Smooth muscle cell (in vitro differentiated cells): ENCODE data around the gene MR1. TPM values are rescaled to one million over a fixed set of nuclear protein-coding genes. Genes with fewer than 3 reads are reported as not detected.
A peak's percentile ranks its signal among the peaks of the same experiment; 100 is the strongest.

ENCODE experiments used
- DNase-seq: peaks from one replicate; lab custom pipeline; 2025; ENCODE audit not compliant: unreplicated experiment; lab: John Stamatoyannopoulos, UW
- H2AFZ ChIP-seq: fragments of 200-600 bp; sonication (generic); 2 replicates; pipeline ENCODE4 v1.6.0; 2016; ENCODE audit warnings: antibody characterized with exemption, low read depth, mild to moderate bottlenecking
- H3F3A ChIP-seq: fragments of 200-600 bp; sonication (generic); 2 replicates; pipeline ENCODE4 v1.6.0; 2017; ENCODE audit warnings: antibody characterized with exemption, low read depth
- H3K27ac ChIP-seq: fragments of 200-600 bp; sonication (generic); 2 replicates; pipeline ENCODE4 v1.5.1; 2016; ENCODE audit warnings: low read depth, mild to moderate bottlenecking
- H3K27me3 ChIP-seq: fragments of 200-600 bp; sonication (generic); 2 replicates; pipeline ENCODE4 v1.6.1; 2016; ENCODE audit warnings: low read depth, mild to moderate bottlenecking
- H3K36me3 ChIP-seq: fragments of 200-600 bp; sonication (generic); 2 replicates; pipeline ENCODE4 v1.5.1; 2016; ENCODE audit warnings: low read depth
- H3K4me1 ChIP-seq: fragments of 200-600 bp; sonication (generic); 2 replicates; pipeline ENCODE4 v1.5.1; 2016; ENCODE audit warnings: low read depth
- H3K4me2 ChIP-seq: fragments of 200-600 bp; sonication (generic); 2 replicates; pipeline ENCODE4 v1.6.0; 2016; ENCODE audit warnings: mild to moderate bottlenecking
- H3K4me3 ChIP-seq: fragments of 200-600 bp; sonication (generic); 2 replicates; pipeline ENCODE4 v1.5.1; 2016; ENCODE audit warnings: mild to moderate bottlenecking
- H3K79me2 ChIP-seq: fragments of 200-600 bp; sonication (generic); 2 replicates; pipeline ENCODE4 v1.6.0; 2016; ENCODE audit warnings: low read depth, mild to moderate bottlenecking
- H3K9ac ChIP-seq: fragments of 200-600 bp; sonication (generic); 2 replicates; pipeline ENCODE4 v1.6.0; 2016; ENCODE audit warnings: low read depth
- H3K9me3 ChIP-seq: fragments of 200-600 bp; sonication (generic); replicated peaks from 2 replicates; pipeline ENCODE4 v1.5.1; 2016; ENCODE audit warnings: low read depth
- H4K20me1 ChIP-seq: fragments of 200-600 bp; sonication (generic); 2 replicates; pipeline ENCODE4 v1.6.0; 2016; ENCODE audit warnings: low read depth
- WGBS: methylation state at CpG from one replicate; pipeline ENCODE4 v1.1.7; 2016; ENCODE audit warnings: low lambda C conversion rate; 5-methylcytosine and 5-hydroxymethylcytosine counted together
- polyA plus RNA-seq: library from polyadenylated mRNA; unstranded; fragments of >200 nt; fragmentation: Nextera tagmentation; extraction: Ambion mirVana; gene quantifications from 2 replicates; pipeline ENCODE4 v1.2.1, GENCODE V29; 2016
- total RNA-seq: library from RNA; depleted of rRNA; stranded (reverse); fragments of >200 nt; gene quantifications from 2 replicates; pipeline ENCODE4 v1.2.3, GENCODE V29; 2014
- TF ChIP-seq, protein P1 (sequence below): fragments of 200-600 bp; sonication (generic); IDR thresholded peaks from 2 replicates; pipeline ENCODE4 v1.5.1; 2017; ENCODE audit warnings: borderline replicate concordance, mild to moderate bottlenecking, antibody characterized with exemption; ENCODE audit not compliant: insufficient read depth, poor library complexity, severe bottlenecking

The MR1 gene
- total and polyA plus RNA-seq, 2 experiments from 2014 or later = 0.26 to 2.1 TPM

DNA sequence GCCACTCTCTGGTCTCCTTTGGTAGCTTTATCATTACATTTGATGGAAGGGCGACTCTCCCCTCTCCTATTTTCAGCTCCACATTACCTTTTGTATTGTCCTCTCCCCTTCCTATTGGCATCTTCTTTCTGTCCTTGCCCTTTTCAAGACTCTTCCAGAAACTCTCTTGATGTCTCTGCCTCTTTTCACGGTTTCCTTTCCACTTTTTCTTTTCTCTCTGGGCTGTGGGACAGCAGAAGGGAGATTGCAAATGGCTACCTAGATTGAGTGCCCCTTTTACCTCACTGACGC lies 72.2 kb downstream of the MR1 start:
- Histone ChIP-seq H3F3A (peaks cover 16% of the 10 kb centered on the region), H2AFZ (peak overlapping the region; percentile 26), H3K4me1 (peaks cover 36% of the 10 kb centered on the region), H3K27ac (peak overlapping the region; percentile 1), H4K20me1 (no peaks in the 10 kb centered on the region), H3K9me3 (no peaks in the 10 kb centered on the region), H3K27me3 (no peaks in the 10 kb centered on the region), H3K4me2 (peak overlapping the region; percentile 99), H3K4me3 (peak overlapping the region; percentile 84), H3K79me2 (no peaks in the 10 kb centered on the region), H3K9ac (no peak overlapping the region), H3K36me3 (no peaks in the 10 kb centered on the region)
- DNase-seq = no peak
- 57% methylated on average over 3 of the region's 3 CpGs for WGBS
- TF ChIP-seq, protein P1, sequence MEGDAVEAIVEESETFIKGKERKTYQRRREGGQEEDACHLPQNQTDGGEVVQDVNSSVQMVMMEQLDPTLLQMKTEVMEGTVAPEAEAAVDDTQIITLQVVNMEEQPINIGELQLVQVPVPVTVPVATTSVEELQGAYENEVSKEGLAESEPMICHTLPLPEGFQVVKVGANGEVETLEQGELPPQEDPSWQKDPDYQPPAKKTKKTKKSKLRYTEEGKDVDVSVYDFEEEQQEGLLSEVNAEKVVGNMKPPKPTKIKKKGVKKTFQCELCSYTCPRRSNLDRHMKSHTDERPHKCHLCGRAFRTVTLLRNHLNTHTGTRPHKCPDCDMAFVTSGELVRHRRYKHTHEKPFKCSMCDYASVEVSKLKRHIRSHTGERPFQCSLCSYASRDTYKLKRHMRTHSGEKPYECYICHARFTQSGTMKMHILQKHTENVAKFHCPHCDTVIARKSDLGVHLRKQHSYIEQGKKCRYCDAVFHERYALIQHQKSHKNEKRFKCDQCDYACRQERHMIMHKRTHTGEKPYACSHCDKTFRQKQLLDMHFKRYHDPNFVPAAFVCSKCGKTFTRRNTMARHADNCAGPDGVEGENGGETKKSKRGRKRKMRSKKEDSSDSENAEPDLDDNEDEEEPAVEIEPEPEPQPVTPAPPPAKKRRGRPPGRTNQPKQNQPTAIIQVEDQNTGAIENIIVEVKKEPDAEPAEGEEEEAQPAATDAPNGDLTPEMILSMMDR = no peak

DNA sequence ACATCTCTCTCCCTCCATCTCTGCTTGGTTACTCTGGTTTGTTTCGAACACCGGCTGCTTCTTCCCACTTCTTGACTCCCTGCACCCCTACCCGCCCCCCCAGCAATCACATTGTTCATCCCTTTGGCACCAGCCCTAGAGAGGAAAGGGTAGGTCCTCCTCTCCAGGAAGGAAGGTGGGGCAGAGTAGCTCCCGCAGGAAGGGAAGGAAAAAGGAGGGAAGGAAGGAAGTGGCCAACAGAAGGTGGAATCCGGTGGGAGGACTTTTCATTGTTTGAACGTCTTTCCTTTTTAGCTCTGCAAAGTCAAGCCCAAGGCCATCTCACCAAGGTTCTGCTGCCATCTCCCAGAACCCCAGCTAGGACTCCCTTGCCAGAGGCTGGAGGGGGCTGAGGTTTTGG lies 72.7 kb downstream of the MR1 start:
- TF ChIP-seq, protein P1 = no peak
- Histone ChIP-seq H4K20me1 (no peaks in the 10 kb centered on the region), H3K9ac (no peak overlapping the region), H3K79me2 (no peaks in the 10 kb centered on the region), H3K4me3 (no peak overlapping the region), H3K27me3 (no peaks in the 10 kb centered on the region), H2AFZ (no peak overlapping the region), H3F3A (peaks cover 11% of the 10 kb centered on the region), H3K9me3 (no peaks in the 10 kb centered on the region), H3K4me1 (peaks cover 31% of the 10 kb centered on the region), H3K4me2 (no peak overlapping the region), H3K27ac (no peak overlapping the region), H3K36me3 (no peaks in the 10 kb centered on the region)
- no peak for DNase-seq
- 83% methylated on average over 6 of the region's 6 CpGs for WGBS

DNA sequence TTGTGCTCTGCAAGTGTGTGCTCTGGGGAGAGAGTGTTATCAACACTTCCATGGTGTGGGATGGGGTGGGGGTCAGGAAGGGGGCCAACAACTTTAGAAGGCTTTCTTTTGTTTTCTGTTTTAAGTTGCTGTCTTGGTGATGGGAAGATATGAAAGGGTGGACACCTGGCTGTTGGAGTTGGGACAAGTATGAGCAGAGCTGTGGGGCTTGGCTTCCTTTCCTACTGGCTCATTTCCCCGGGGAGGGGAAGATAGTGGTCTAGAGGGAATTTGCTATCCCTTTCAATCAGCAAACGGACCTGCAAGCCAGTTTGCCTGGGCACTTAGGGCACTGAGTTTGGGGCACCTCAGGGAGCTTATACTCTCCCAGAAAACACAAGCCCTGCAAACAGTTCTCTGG lies 73.9 kb downstream of the MR1 start:
- no peak overlapping the region for H3K4me2 ChIP-seq
- no peaks in the 10 kb centered on the region for H3K79me2 ChIP-seq
- H3K36me3 ChIP-seq = no peaks in the 10 kb centered on the region
- no peak overlapping the region for H3K4me3 ChIP-seq
- peaks cover 9% of the 10 kb centered on the region for H3F3A ChIP-seq
- peaks cover 26% of the 10 kb centered on the region for H3K4me1 ChIP-seq
- no peak overlapping the region for H3K27ac ChIP-seq
- TF ChIP-seq, protein P1 = no peak
- 75% methylated on average over 2 of the region's 2 CpGs for WGBS
- H2AFZ ChIP-seq = no peak overlapping the region
- no peak overlapping the region for H3K9ac ChIP-seq
- H3K27me3 ChIP-seq = no peaks in the 10 kb centered on the region
- H3K9me3 ChIP-seq = no peaks in the 10 kb centered on the region
- no peaks in the 10 kb centered on the region for H4K20me1 ChIP-seq
- DNase-seq = no peak

DNA sequence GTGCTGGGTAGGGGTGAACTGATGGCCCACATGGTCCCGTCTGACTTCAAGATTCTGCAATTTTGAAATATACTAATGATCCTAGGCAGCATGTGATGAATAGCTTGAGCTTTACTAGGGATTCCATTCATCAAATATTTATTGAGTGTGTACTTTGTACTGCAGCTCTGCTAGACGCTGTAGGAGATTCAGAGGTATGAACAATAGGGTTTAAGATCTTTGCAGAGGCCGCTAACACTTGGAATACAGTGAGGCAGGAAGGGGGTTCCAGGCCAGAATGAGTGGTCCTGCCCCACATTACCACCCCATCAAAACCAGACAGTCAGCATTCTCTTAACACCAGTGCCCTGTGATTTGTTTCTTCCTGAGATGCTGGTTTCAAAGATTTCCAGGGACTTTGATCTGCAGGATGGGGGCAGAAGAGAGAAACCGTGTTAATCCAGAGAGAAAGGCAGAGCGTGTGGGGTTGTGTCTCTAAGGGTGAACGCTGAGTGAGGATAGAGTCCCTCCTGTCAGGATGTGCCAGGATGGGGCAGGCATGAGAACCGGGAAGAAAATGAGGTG lies 74.6 kb downstream of the MR1 start:
- H3K79me2 ChIP-seq = no peaks in the 10 kb centered on the region
- H3K4me1 ChIP-seq = peaks cover 28% of the 10 kb centered on the region
- H3K4me3 ChIP-seq = no peak overlapping the region
- WGBS = 44% methylated on average over 7 of the region's 7 CpGs
- DNase-seq = no peak
- no peak overlapping the region for H3K9ac ChIP-seq
- no peaks in the 10 kb centered on the region for H3K27me3 ChIP-seq
- no peak overlapping the region for H3K27ac ChIP-seq
- no peaks in the 10 kb centered on the region for H3K9me3 ChIP-seq
- H2AFZ ChIP-seq = no peak overlapping the region
- H4K20me1 ChIP-seq = no peaks in the 10 kb centered on the region
- TF ChIP-seq, protein P1 = no peak
- no peaks in the 10 kb centered on the region for H3K36me3 ChIP-seq
- H3F3A ChIP-seq = peaks cover 12% of the 10 kb centered on the region
- no peak overlapping the region for H3K4me2 ChIP-seq
